HG03108 (cell line): ENCODE data around the gene TPK1.
"Not testable (repeated sequence)": the region's sequence is repeated elsewhere in the genome, so short reads cannot be mapped to it uniquely, and the experiment has no call there.

Experiments
- ATAC-seq: cut with Tn5 transposase; IDR thresholded peaks from one replicate; pipeline ENCODE4 v1.9.1; 2021; ENCODE audit warnings: moderate library complexity; ENCODE audit not compliant: unreplicated experiment

Gene TPK1

GRCh38 chr7:144728551-144728950, 107.3 kb downstream of the TPK1 start:
- ATAC-seq: no peak

- not testable (repeated sequence) for ATAC-seq
Observed at GRCh38 chr7:144726840-144727239, 109.0 kb downstream of the TPK1 start.

GRCh38 chr7:144725070-144725469, 110.8 kb downstream of the TPK1 start:
- ATAC-seq: peak; percentile 100

GRCh38 chr7:144723301-144723700, 112.6 kb downstream of the TPK1 start:
- ATAC-seq: no peak

- no peak for ATAC-seq
Observed at GRCh38 chr7:144720710-144721109, 115.1 kb downstream of the TPK1 start.

- no peak for ATAC-seq
Observed at GRCh38 chr7:144720149-144720548, 115.7 kb downstream of the TPK1 start.

- ATAC-seq: no peak
Observed at GRCh38 chr7:144717720-144718119, 118.1 kb downstream of the TPK1 start.

GRCh38 chr7:144713850-144714249, 122.0 kb downstream of the TPK1 start:
- ATAC-seq: no peak

- no peak for ATAC-seq
Observed at GRCh38 chr7:144710791-144711190, 125.1 kb downstream of the TPK1 start.

- ATAC-seq: no peak
Observed at GRCh38 chr7:144709066-144709465, 126.8 kb downstream of the TPK1 start.

GRCh38 chr7:144691240-144691639, 144.6 kb downstream of the TPK1 start:
- ATAC-seq: no peak

- no peak for ATAC-seq
Observed at GRCh38 chr7:144682581-144683280, 153.1 kb downstream of the TPK1 start.

- ATAC-seq: no peak
Observed at GRCh38 chr7:144676492-144676891, 159.4 kb downstream of the TPK1 start.

- no peak for ATAC-seq
Observed at GRCh38 chr7:144674550-144674949, 161.3 kb downstream of the TPK1 start.

- ATAC-seq: no peak
Observed at GRCh38 chr7:144672869-144673268, 163.0 kb downstream of the TPK1 start.

GRCh38 chr7:144671429-144671828, 164.4 kb downstream of the TPK1 start:
- no peak for ATAC-seq

- no peak for ATAC-seq
Observed at GRCh38 chr7:144670218-144670617, 165.6 kb downstream of the TPK1 start.

GRCh38 chr7:144668503-144668902, 167.3 kb downstream of the TPK1 start:
- ATAC-seq: no peak

GRCh38 chr7:144665689-144666381, 170.0 kb downstream of the TPK1 start:
- ATAC-seq: no peak

GRCh38 chr7:144659211-144659610, 176.6 kb downstream of the TPK1 start:
- ATAC-seq: no peak

- peak; percentile 48 for ATAC-seq
Observed at GRCh38 chr7:144656965-144657517, 178.8 kb downstream of the TPK1 start.

- no peak for ATAC-seq
Observed at GRCh38 chr7:144653449-144653848, 182.4 kb downstream of the TPK1 start.
